ENCODE data around the gene SRSF5. TPM values are rescaled to one million over a fixed set of nuclear protein-coding genes. Genes with fewer than 3 reads are reported as not detected.
A peak's percentile ranks its signal among the peaks of the same experiment; 100 is the strongest.

SRSF5 gene
- total and polyA plus RNA-seq, 2 of the 13 experiments (the other 11 are each of a cell fraction or from before 2014, with no cell fraction given) = 189 to 277 TPM

- TF ChIP-seq KDM2A (CRISPR knock-in tag; IDR thresholded peaks at IDR 0.05; ENCODE audit: borderline replicate concordance, low read depth) = peak; percentile 90
- peak; percentile 59; the same call in 1 of the 2 replicates for TF ChIP-seq SMAD3 (CRISPR knock-in tag; IDR thresholded peaks at IDR 0.05)
- no peak for TF ChIP-seq ZNF572 (CRISPR knock-in tag; IDR thresholded peaks at IDR 0.05)
- TF ChIP-seq ATRX (CRISPR knock-in tag; IDR thresholded peaks at IDR 0.05; ENCODE audit: borderline replicate concordance) = no peak
- TF ChIP-seq CC2D1A (CRISPR knock-in tag; IDR thresholded peaks at IDR 0.05) = no peak
- 0 out of 2 replicates have a peak, but pooled peaks have one; percentile 46 for TF ChIP-seq ZBTB37 (CRISPR knock-in tag; IDR thresholded peaks at IDR 0.05)
- no peak for TF ChIP-seq REXO4 (CRISPR knock-in tag; IDR thresholded peaks at IDR 0.05; ENCODE audit: borderline replicate concordance)
- TF ChIP-seq ZNF781 (CRISPR knock-in tag; IDR thresholded peaks at IDR 0.05; ENCODE audit: borderline replicate concordance, not compliant biosample characterization) = peak; percentile 52
- TF ChIP-seq ETV5 (CRISPR knock-in tag; IDR thresholded peaks at IDR 0.05; ENCODE audit: borderline replicate concordance) = peak; percentile 94
- TF ChIP-seq FOXA1 (IDR thresholded peaks at IDR 0.05) = no peak
- peak; percentile 56 for TF ChIP-seq FOXA1 (CRISPR knock-in tag; IDR thresholded peaks at IDR 0.05)
- peak; percentile 15; the same call in 1 of the 2 replicates for TF ChIP-seq ZSCAN31 (CRISPR knock-in tag; IDR thresholded peaks at IDR 0.05; ENCODE audit: low read depth)
- TF ChIP-seq ZNF546 (CRISPR knock-in tag; conservative IDR thresholded peaks at IDR 0.05) = peak; percentile 68; the same call in 1 of the 2 replicates
- TF ChIP-seq CEBPG (CRISPR knock-in tag; IDR thresholded peaks at IDR 0.05) = peak; percentile 19; the same call in 1 of the 2 replicates
- no peak for TF ChIP-seq ZUFSP (CRISPR knock-in tag; IDR thresholded peaks at IDR 0.05; ENCODE audit: borderline replicate concordance)
- peak; percentile 86 for TF ChIP-seq HIVEP1 (CRISPR knock-in tag; IDR thresholded peaks at IDR 0.05)
- peak; percentile 88 for TF ChIP-seq ZNF256 (CRISPR knock-in tag; conservative IDR thresholded peaks at IDR 0.05)
- peak; percentile 75; the same call in 1 of the 2 replicates for TF ChIP-seq GMEB2 (CRISPR knock-in tag; IDR thresholded peaks at IDR 0.05; ENCODE audit: low read depth)
- TF ChIP-seq ZNF652 (CRISPR knock-in tag; IDR thresholded peaks at IDR 0.05; ENCODE audit: borderline replicate concordance, low read depth) = no peak
- TF ChIP-seq TFDP2 (CRISPR knock-in tag; IDR thresholded peaks at IDR 0.05) = 0 out of 2 replicates have a peak, but pooled peaks have one; percentile 22
- TF ChIP-seq ZNF33B (CRISPR knock-in tag; IDR thresholded peaks at IDR 0.05) = 0 out of 2 replicates have a peak, but pooled peaks have one; percentile 14
- TF ChIP-seq ZNF574 (CRISPR knock-in tag; IDR thresholded peaks at IDR 0.05) = peak; percentile 92
These were observed at the start of gene SRSF5 (continued) for GRCh38 chr14:69766984-69767368.

Measured in HepG2 (cell line).